Psoas muscle (tissue), 8 donors: ENCODE results near the gene TIMP4. TPM values are rescaled to one million over a fixed set of nuclear protein-coding genes. Genes with fewer than 3 reads are reported as not detected.

ENCODE experiments used
- ATAC-seq, 4 donors: fragments of 200-7000 bp; cut with Tn5 transposase; one replicate each; pipeline ENCODE4 v1.9.1; 2020; ENCODE audit warnings: moderate library complexity in 3 of 4, mild to moderate bottlenecking in 2 of 4
- DNase-seq, 2 donors: peaks; one replicate each; pipeline ENCODE4 v3.0.0-alpha.2; 2020
- H3K27ac ChIP-seq: fragments of 200-600 bp; one replicate; pipeline ENCODE4 v1.8.0; 2022
- H3K27me3 ChIP-seq, 3 donors: fragments of 200-600 bp in 1 of 3; one replicate each; pipeline versions ENCODE4 v1.6.1 to v1.8.0; 2013 to 2022; ENCODE audit warnings: low read length in 2 of 3, mild to moderate bottlenecking in 2 of 3, moderate library complexity in 1 of 3; ENCODE audit not compliant: insufficient read depth in 3 of 3
- H3K36me3 ChIP-seq, 2 donors: fragments of 200-600 bp in 1 of 2; one replicate each; pipeline versions ENCODE4 v1.6.1 to v1.8.0; 2013 to 2022; ENCODE audit warnings: low read depth in 1 of 2, mild to moderate bottlenecking in 1 of 2, moderate library complexity in 1 of 2; ENCODE audit not compliant: insufficient read depth in 1 of 2
- H3K4me1 ChIP-seq: fragments of 200-600 bp; one replicate; pipeline ENCODE4 v1.8.0; 2022
- H3K4me3 ChIP-seq: fragments of 200-600 bp; one replicate; pipeline ENCODE4 v1.8.0; 2022; ENCODE audit warnings: mild to moderate bottlenecking
- H3K9me3 ChIP-seq: fragments of 200-600 bp; one replicate; pipeline ENCODE4 v1.8.0; 2022
- WGBS, 3 donors: extraction: QIAGEN DNeasy Blood & Tissue Kit; methylation state at CpG; one replicate each; pipeline versions ENCODE4 v1.1.6 to v1.1.7; 2013; 5-methylcytosine and 5-hydroxymethylcytosine counted together
- intact Hi-C, 2 donors: fragments of 100-400 bp; cut with DNase I; formaldehyde crosslinking; loops; one replicate each; pipeline versions ENCODE4 v1.11.0 to v1.14.2; 2022
- polyA plus RNA-seq, 3 donors: library from polyadenylated mRNA; stranded (reverse); fragments of 200-250 nt; gene quantifications; one replicate each; pipeline ENCODE4 v1.2.3, GENCODE V29; 2013
- total RNA-seq, 4 donors: library from RNA; stranded (reverse); fragmentation: NEBNext Ultra II Directional in 2 of 4; extraction: Animal tissue kit (Norgen Biotek cat#: 25700) in 2 of 4; gene quantifications; one replicate each; pipeline versions ENCODE4 v1.2.1 to v1.2.4, GENCODE V29; 2021 to 2023
- TF ChIP-seq, protein P1 (sequence below): fragments of 200-600 bp; IDR thresholded peaks from one replicate; pipeline ENCODE4 v1.8.0; 2022; ENCODE audit warnings: antibody characterized with exemption
- donor health status: healthy with polysubstance abuse.
- donor health status: DM: no; HTN: no; CAD: no; lungs with moderate emphysema.
- donor health status: Bipolar disorder and iron deficiency.
- donor health status: healthy.
- donor health status: DM: yes; HTN: yes; CAD: no.
- donor health status: DM: no; HTN: no; CAD: no.
- donor health status: DM: no; HTN: no; CAD: no.
- donor health status: DM: yes; HTN: yes; CAD: no.

The TIMP4 gene
- total and polyA plus RNA-seq, 7 donors: 1.3 to 24.1 (median 17.7) TPM

GRCh38 chr3:12197475-12197874 is 38.8 kb upstream of the TIMP4 start:
- H3K27ac ChIP-seq: no peak overlapping the region
- peaks cover 8% of the 10 kb centered on the region for H3K4me1 ChIP-seq
- H3K4me3 ChIP-seq: no peak overlapping the region
- intact Hi-C loops: no loop called here
- H3K27me3 ChIP-seq: no peaks in the 10 kb centered on the region
- H3K36me3 ChIP-seq: no peaks in the 10 kb centered on the region
- DNase-seq (no peak), ATAC-seq (no peak)
- TF ChIP-seq, protein P1, sequence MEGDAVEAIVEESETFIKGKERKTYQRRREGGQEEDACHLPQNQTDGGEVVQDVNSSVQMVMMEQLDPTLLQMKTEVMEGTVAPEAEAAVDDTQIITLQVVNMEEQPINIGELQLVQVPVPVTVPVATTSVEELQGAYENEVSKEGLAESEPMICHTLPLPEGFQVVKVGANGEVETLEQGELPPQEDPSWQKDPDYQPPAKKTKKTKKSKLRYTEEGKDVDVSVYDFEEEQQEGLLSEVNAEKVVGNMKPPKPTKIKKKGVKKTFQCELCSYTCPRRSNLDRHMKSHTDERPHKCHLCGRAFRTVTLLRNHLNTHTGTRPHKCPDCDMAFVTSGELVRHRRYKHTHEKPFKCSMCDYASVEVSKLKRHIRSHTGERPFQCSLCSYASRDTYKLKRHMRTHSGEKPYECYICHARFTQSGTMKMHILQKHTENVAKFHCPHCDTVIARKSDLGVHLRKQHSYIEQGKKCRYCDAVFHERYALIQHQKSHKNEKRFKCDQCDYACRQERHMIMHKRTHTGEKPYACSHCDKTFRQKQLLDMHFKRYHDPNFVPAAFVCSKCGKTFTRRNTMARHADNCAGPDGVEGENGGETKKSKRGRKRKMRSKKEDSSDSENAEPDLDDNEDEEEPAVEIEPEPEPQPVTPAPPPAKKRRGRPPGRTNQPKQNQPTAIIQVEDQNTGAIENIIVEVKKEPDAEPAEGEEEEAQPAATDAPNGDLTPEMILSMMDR: no peak
- no peaks in the 10 kb centered on the region for H3K9me3 ChIP-seq

DNA sequence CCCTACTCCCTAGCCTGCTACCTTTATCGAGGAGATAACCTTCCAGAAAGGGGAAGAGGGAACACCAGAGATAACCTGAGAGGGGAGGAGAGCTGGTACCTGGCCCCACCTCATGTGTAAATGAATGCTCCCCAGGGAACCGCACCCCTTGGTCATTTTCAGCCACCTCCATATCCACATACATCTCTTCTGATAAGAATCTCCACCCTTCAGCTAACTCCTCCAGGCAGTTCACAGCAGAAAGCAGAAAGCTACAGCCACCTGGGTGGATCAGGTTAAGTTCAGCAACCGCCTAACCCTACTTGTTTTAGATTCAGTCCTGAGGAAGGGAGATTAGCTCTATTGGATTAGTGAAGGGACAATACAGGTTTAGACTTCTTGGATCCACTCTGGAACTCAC is 38.0 kb upstream of the TIMP4 start:
- intact Hi-C loops: no loop called here
- Histone ChIP-seq H3K36me3 (no peaks in the 10 kb centered on the region), H3K4me1 (peaks cover 8% of the 10 kb centered on the region), H3K4me3 (no peak overlapping the region), H3K27ac (no peak overlapping the region), H3K27me3 (no peaks in the 10 kb centered on the region), H3K9me3 (no peaks in the 10 kb centered on the region)
- TF ChIP-seq, protein P1: no peak
- WGBS, 3 donors: 77 to 91% (median 83%) methylated on average over 3 of the region's 3 CpGs
- DNase-seq: no peak
- ATAC-seq: no peak

- DNase-seq (no peak), ATAC-seq (no peak)
- TF ChIP-seq, protein P1: no peak
- 76 to 83% (median 80%) methylated on average over 4 of the region's 4 CpGs for WGBS, 3 donors
- Histone ChIP-seq H3K27ac (no peak overlapping the region), H3K4me1 (peaks cover 8% of the 10 kb centered on the region), H3K36me3 (no peaks in the 10 kb centered on the region), H3K4me3 (no peak overlapping the region), H3K9me3 (no peaks in the 10 kb centered on the region), H3K27me3 (peaks cover 0 to under 1% (median 0%) of the 10 kb centered on the region in 3 donors)
- intact Hi-C loops: no loop called here
Measured at GRCh38 chr3:12195231-12195630, 36.5 kb upstream of the TIMP4 start.

- WGBS, 3 donors: 82 to 93% (median 84%) methylated on average over 3 of the region's 3 CpGs
- TF ChIP-seq, protein P1: no peak
- Histone ChIP-seq H3K4me1 (peaks cover 8% of the 10 kb centered on the region), H3K36me3 (no peaks in the 10 kb centered on the region), H3K27ac (no peak overlapping the region), H3K27me3 (peaks cover 0 to 2% (median 0%) of the 10 kb centered on the region in 3 donors), H3K9me3 (no peaks in the 10 kb centered on the region), H3K4me3 (no peak overlapping the region)
- ATAC-seq (no peak), DNase-seq (no peak)
- intact Hi-C loops: no loop called here
Measured at GRCh38 chr3:12194669-12195161, 36.0 kb upstream of the TIMP4 start.

GRCh38 chr3:12194209-12194608 is 35.5 kb upstream of the TIMP4 start:
- intact Hi-C loops: no loop called here
- TF ChIP-seq, protein P1: no peak
- DNase-seq: no peak

More at GRCh38 chr3:12194209-12194608, 35.5 kb upstream of the TIMP4 start:
- WGBS, 3 donors: 29 to 48% (median 38%) methylated on average over 3 of the region's 3 CpGs
- Histone ChIP-seq H3K4me3 (no peak overlapping the region), H3K9me3 (no peaks in the 10 kb centered on the region), H3K36me3 (no peaks in the 10 kb centered on the region), H3K27me3 (peaks cover 0 to 2% (median 0%) of the 10 kb centered on the region in 3 donors), H3K4me1 (peaks cover 8% of the 10 kb centered on the region), H3K27ac (no peak overlapping the region)
- ATAC-seq: peak in 1 of 4 donors; percentile 61
